Kidney epithelial cell (primary cell): ENCODE data around the gene FGA. TPM values are rescaled to one million over a fixed set of nuclear protein-coding genes. Genes with fewer than 3 reads are reported as not detected.

Experiments used
- DNase-seq: peaks from one replicate; pipeline ENCODE4 v3.0.0-alpha.2; 2010; ENCODE audit warnings: low read depth
- H3K27me3 ChIP-seq: 2 replicates; pipeline ENCODE4 v1.6.0; 2011; ENCODE audit warnings: low read length; ENCODE audit not compliant: control insufficient read depth, insufficient read depth
- H3K36me3 ChIP-seq: 2 replicates; pipeline ENCODE4 v1.5.1; 2011; ENCODE audit warnings: low read length; ENCODE audit not compliant: control insufficient read depth, insufficient read depth
- H3K4me3 ChIP-seq: 2 replicates; pipeline ENCODE4 v1.5.1; 2011; ENCODE audit warnings: low read depth, mild to moderate bottlenecking, control low read depth, low read length
- CTCF ChIP-seq: IDR thresholded peaks from 2 replicates; pipeline ENCODE4 v1.5.1; 2011; ENCODE audit warnings: mild to moderate bottlenecking, moderate library complexity, low read length, control low read depth, inconsistent platforms; ENCODE audit not compliant: insufficient read depth, poor library complexity, severe bottlenecking
- total RNA-seq: library from RNA; depleted of rRNA; stranded (reverse); fragments of >200 nt; gene quantifications from 2 replicates; pipeline ENCODE4 v1.2.3, GENCODE V29; 2015

The FGA gene
- total RNA-seq, 1 donor from 2014 or later, result not detected

- Histone ChIP-seq H3K4me3 (no peak overlapping the region), H3K27me3 (no peaks in the 10 kb centered on the region), H3K36me3 (no peaks in the 10 kb centered on the region)
- no peak for TF ChIP-seq CTCF
- no peak for DNase-seq
These were observed 27.3 kb upstream of the FGA start for GRCh38 chr4:154617820-154618317.

- H3K36me3 ChIP-seq, result no peaks in the 10 kb centered on the region
- DNase-seq, result no peak
- H3K4me3 ChIP-seq, result no peak overlapping the region
- no peaks in the 10 kb centered on the region for H3K27me3 ChIP-seq
- TF ChIP-seq CTCF, result no peak
These were observed 26.2 kb upstream of the FGA start for GRCh38 chr4:154616731-154617130.

- DNase-seq, result no peak
- Histone ChIP-seq H3K27me3 (no peaks in the 10 kb centered on the region), H3K36me3 (no peaks in the 10 kb centered on the region), H3K4me3 (no peak overlapping the region)
- no peak for TF ChIP-seq CTCF
These were observed 25.7 kb upstream of the FGA start for GRCh38 chr4:154616287-154616686.

- H3K4me3 ChIP-seq, result no peak overlapping the region
- no peak for TF ChIP-seq CTCF
- H3K36me3 ChIP-seq, result no peaks in the 10 kb centered on the region
- DNase-seq, result no peak
- H3K27me3 ChIP-seq, result no peaks in the 10 kb centered on the region
These were observed 24.7 kb upstream of the FGA start for GRCh38 chr4:154615211-154615610.

GRCh38 chr4:154614306-154614705, 23.8 kb upstream of the FGA start:
- Histone ChIP-seq H3K27me3 (no peaks in the 10 kb centered on the region), H3K36me3 (no peaks in the 10 kb centered on the region), H3K4me3 (no peak overlapping the region)
- no peak for DNase-seq
- TF ChIP-seq CTCF, result no peak
